ENCODE data around the gene MEX3C. TPM values are rescaled to one million over a fixed set of nuclear protein-coding genes. Genes with fewer than 3 reads are reported as not detected.

Gene MEX3C
- total RNA-seq, 1 donor from 2014 or later: 24.8 TPM

DNA sequence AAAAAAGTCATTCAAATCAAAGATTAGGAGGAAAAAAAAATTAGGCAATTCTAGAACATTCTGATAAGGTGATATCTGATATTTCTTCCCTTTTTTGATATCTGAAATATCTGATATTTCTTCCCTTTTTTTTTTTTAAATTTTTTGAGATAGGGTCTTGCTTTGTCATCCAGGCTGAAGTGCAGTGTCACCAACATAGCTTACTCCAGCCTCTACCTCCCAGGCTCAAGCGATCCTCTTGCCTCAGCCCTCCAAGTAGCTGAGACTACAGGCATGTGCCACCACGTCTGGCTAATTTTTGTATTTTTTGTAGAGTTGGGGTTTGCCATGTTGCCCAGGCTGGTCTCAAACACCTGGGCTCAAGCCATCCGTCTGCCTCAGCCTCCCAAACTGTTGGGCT is 33.9 kb downstream of the MEX3C start:
- Histone ChIP-seq H3K36me3 (no peaks in the 10 kb centered on the region), H3K4me1 (no peaks in the 10 kb centered on the region), H3K27me3 (no peaks in the 10 kb centered on the region), H3K27ac (no peak overlapping the region), H3K9me3 (no peaks in the 10 kb centered on the region), H3K4me3 (no peak overlapping the region)
- intact Hi-C loops (cut with DNase I): no loop called here
- ATAC-seq (no peak), DNase-seq (no peak)
- TF ChIP-seq, protein P1, sequence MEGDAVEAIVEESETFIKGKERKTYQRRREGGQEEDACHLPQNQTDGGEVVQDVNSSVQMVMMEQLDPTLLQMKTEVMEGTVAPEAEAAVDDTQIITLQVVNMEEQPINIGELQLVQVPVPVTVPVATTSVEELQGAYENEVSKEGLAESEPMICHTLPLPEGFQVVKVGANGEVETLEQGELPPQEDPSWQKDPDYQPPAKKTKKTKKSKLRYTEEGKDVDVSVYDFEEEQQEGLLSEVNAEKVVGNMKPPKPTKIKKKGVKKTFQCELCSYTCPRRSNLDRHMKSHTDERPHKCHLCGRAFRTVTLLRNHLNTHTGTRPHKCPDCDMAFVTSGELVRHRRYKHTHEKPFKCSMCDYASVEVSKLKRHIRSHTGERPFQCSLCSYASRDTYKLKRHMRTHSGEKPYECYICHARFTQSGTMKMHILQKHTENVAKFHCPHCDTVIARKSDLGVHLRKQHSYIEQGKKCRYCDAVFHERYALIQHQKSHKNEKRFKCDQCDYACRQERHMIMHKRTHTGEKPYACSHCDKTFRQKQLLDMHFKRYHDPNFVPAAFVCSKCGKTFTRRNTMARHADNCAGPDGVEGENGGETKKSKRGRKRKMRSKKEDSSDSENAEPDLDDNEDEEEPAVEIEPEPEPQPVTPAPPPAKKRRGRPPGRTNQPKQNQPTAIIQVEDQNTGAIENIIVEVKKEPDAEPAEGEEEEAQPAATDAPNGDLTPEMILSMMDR (IDR thresholded peaks at IDR 0.05): no peak

- TF ChIP-seq, protein P1 (IDR thresholded peaks at IDR 0.05): no peak
- no peak overlapping the region for H3K27ac ChIP-seq
- intact Hi-C loops (cut with DNase I): no loop called here
- H3K4me1 ChIP-seq: no peaks in the 10 kb centered on the region
- H3K27me3 ChIP-seq: no peaks in the 10 kb centered on the region
- peak; percentile 27 for ATAC-seq
- H3K9me3 ChIP-seq: no peaks in the 10 kb centered on the region
- no peaks in the 10 kb centered on the region for H3K36me3 ChIP-seq
- no peak for DNase-seq
- no peak overlapping the region for H3K4me3 ChIP-seq
Measured at GRCh38 chr18:51162617-51163016, 34.9 kb downstream of the MEX3C start.

DNA sequence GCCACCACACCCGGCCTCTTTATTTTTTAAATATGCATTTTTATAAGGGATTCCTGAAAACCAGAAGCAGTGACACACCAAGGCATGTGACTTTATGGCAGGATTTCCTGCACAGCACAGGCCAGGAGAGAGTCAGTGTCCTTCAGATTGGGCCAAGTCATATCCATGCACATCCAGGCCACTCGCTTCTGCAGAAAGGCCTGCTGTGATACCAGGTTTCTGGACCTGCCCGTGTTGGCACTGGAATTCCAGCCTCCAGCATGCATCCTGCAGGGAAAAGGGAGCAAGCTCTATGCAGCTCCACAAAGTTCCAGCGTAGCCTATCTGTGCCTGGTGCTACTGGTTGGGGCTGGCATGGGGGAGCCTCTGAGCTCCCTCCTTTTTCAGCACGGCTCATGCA is 36.8 kb downstream of the MEX3C start:
- Histone ChIP-seq H3K27ac (no peak overlapping the region), H3K4me1 (no peaks in the 10 kb centered on the region), H3K9me3 (no peaks in the 10 kb centered on the region), H3K4me3 (no peak overlapping the region), H3K27me3 (no peaks in the 10 kb centered on the region), H3K36me3 (no peaks in the 10 kb centered on the region)
- ATAC-seq: no peak
- DNase-seq: no peak
- intact Hi-C loops (cut with DNase I): no loop called here
- TF ChIP-seq, protein P1 (IDR thresholded peaks at IDR 0.05): no peak

DNA sequence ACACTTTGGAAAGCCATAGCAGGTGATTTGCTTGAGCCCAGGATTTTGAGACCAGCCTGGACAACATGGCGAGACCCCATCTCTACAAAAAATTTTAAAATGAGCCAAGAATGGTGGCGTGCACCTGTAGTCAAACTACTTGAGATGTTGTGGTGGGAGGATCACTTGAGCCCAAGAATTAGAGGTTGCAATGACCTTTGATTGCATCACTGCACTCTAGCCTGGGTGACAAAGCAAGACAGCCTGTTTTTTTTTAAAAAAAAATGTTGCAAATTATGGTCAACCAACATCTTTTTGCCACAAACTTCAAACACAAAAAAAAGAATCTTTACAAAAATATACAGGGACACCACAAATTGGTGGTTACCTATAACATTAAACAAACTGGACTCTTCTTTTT is 40.3 kb downstream of the MEX3C start:
- Histone ChIP-seq H3K9me3 (no peaks in the 10 kb centered on the region), H3K27me3 (no peaks in the 10 kb centered on the region), H3K27ac (no peak overlapping the region), H3K36me3 (no peaks in the 10 kb centered on the region), H3K4me3 (no peak overlapping the region), H3K4me1 (no peaks in the 10 kb centered on the region)
- TF ChIP-seq, protein P1 (IDR thresholded peaks at IDR 0.05): no peak
- no peak for ATAC-seq
- no peak for DNase-seq
- intact Hi-C loops (cut with DNase I): no loop called here

GRCh38 chr18:51154431-51155063 is 42.9 kb downstream of the MEX3C start:
- Histone ChIP-seq H3K4me1 (no peaks in the 10 kb centered on the region), H3K9me3 (no peaks in the 10 kb centered on the region), H3K36me3 (no peaks in the 10 kb centered on the region), H3K27me3 (no peaks in the 10 kb centered on the region), H3K4me3 (no peak overlapping the region), H3K27ac (no peak overlapping the region)
- intact Hi-C loops (cut with DNase I): no loop called here
- TF ChIP-seq, protein P1 (IDR thresholded peaks at IDR 0.05): no peak
- DNase-seq (no peak), ATAC-seq (no peak)

Measured in upper lobe of right lung (tissue), 1 donor.